CD4-positive, alpha-beta T cell treated with Interferon gamma for 1 hour (primary cell): Measurements from ENCODE around the gene NFASC.

ENCODE experiments used
- DNase-seq: peaks from one replicate; pipeline ENCODE4 v3.0.0-alpha.2; 2020

Gene NFASC

DNA sequence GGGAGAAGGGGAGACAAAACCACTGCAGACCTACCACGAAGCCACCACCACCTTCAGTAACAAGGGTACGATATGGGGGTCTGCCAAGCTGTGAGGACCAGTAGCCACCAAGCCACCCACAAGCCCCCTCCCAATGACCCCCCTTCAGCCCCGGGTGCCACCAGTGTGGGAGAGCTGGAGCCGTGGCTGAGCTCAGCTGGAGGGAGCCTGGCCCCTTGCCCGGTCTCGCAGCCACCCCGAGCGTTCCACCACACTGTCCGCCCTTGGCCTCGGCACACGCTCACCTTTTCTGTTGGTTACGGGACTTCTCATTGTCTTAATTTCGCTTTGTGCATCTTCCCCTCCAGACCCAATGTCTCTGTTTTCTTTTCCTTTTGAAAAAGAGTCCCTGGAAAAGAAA, 145.9 kb downstream of the NFASC start:
- no peak for DNase-seq

- no peak for DNase-seq
Observed at GRCh38 chr1:205017001-205017400, 146.3 kb downstream of the NFASC start.

DNA sequence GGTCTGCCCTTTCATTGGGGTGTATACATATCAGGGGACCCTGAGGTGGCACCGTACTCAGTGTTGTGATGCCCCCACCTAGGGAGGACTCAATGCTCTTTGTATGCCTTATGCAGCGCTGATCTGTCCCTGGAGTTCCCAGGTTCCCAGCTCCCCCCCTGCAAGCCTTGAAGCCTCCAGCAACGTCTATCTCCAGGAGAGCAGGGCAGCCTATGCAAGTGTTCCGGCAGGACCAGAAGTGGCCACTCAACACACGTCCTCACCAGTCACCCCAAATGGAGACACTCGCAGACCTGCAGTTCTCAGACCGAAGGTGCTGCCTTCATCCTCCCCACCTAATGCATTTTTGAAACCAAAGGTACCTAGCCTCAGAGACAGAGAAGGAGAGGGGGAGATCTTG, 147.1 kb downstream of the NFASC start:
- DNase-seq, result no peak

- DNase-seq, result no peak
Observed at GRCh38 chr1:205018381-205018780, 147.7 kb downstream of the NFASC start.

DNA sequence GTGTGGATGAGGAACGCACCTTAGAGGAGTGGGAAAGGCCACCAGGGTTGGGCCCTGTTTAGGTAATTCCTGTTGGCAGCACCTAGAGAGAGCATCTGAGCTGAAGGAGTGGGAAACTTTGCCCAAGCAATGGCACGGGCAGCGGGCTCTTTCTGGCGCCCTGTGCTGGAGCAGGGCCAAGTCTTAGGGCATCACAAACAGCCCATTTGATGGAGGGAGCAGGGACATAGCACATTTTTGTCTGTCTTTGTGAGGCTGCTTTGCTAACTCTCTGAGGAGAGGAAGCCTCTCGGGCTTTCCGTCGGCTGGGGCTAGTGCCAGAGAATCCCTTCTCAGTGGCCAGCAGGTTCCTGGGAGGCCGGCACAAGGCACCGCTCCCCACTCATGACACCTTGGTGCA, 149.8 kb downstream of the NFASC start:
- DNase-seq, result no peak

DNA sequence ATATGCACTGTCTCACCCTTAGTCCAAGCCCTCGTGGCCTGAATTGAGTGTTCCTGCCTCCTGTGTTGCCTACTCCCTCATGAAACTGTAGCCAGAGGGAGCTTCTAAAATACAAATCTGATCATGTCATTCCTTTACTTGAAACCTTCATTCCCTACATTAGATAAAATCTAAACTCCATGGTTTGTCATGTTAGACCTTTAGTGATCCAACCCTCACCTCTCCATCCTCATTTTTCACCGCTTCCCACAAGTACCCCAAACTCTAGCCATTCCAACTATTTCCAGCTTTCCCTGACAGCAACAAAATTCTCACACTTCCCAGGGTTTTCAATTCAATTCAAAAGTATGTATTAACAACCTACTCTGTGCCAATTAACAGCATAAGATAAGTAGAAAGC, 154.0 kb downstream of the NFASC start:
- no peak for DNase-seq

DNA sequence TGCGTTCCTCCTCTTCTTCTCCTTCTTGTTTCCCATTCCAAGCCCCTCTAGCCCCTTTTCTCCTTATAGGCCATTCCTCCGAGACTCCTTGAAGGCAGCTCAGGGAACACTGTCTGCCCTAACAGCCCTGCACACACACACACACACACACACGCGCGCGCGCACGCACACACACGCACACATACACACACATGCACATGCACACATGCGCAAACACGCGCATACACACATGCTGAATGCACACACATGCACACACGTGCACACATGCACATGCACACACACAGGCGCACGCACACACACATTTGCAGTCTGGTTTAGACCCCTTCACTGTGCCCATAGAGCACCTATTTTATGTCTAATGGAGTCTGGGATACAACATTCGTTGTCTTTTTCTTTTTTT, 154.6 kb downstream of the NFASC start:
- no peak for DNase-seq

- no peak for DNase-seq
Observed at GRCh38 chr1:205026181-205026580, 155.5 kb downstream of the NFASC start.

DNA sequence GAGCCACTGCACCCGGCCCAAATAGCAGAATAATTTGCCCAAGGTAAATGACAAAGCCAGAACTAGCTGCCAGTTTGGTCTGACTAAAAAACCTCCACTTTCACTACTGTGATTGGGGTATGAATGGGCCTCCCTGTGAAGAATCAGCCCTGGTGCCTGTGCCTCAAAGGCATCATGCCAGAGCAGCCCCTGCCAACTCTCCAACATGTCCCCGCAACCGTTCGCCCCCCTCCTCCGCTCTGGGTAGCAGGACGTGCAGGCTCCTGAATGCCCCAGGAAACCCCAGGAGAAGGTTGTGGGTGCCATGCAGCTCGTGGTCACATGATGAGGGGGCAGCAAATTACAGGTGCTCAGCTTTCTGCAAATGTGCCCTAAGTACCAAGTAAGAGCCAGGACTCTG, 157.7 kb downstream of the NFASC start:
- DNase-seq, result no peak

GRCh38 chr1:205028924-205029323, 158.3 kb downstream of the NFASC start:
- no peak for DNase-seq

DNA sequence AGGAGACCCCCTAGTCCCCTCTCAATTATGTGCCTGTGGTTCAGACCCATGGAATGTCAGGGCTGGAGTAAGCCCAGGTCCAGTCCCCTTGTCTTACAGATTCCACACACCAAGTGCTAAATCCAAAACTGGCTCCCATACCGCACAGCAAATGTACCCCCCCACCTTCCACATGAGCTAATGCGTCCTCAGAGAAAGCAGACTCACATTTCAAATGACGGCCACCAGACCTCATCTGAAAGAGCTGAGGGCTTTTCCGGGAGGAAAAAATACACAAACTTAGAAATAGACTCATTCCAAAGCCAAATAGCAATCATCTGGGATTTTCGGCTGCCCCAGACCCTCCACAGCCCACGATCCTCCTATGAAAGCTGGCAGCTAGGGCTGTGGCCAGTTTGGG, 159.6 kb downstream of the NFASC start:
- no peak for DNase-seq

- no peak for DNase-seq
Observed at GRCh38 chr1:205030896-205031295, 160.2 kb downstream of the NFASC start.

- no peak for DNase-seq
Observed at GRCh38 chr1:205032508-205032907, 161.8 kb downstream of the NFASC start.

DNA sequence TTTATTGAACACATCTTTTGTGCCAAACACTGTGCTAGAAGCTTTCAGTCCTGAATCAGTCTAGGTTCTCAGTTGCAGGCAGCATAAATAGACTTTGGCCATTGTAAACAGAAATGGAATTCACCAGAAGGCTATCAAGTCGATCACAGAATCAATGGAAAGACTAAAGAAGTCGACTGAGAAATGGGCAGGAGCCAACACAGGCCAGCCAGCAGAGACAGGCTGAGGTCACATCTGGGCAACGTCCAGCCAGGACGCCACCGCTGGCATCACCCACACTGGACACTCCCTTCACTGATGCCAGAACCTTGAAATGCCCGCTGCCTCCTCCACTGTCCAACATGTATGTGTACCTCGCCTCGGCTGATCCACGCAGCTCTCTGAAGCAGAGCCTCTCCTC, 166.9 kb downstream of the NFASC start:
- no peak for DNase-seq

- no peak for DNase-seq
Observed at GRCh38 chr1:205038132-205038786, 167.6 kb downstream of the NFASC start.

- DNase-seq, result no peak
Observed at GRCh38 chr1:205041001-205041715, 170.5 kb downstream of the NFASC start.

- no peak for DNase-seq
Observed at GRCh38 chr1:205041998-205042910, 171.6 kb downstream of the NFASC start.

GRCh38 chr1:205042911-205043806, 172.5 kb downstream of the NFASC start, which contains the start of gene CNTN2:
CNTN2 (plus strand) TSS chr1:205043212; CDS start chr1:205053186, 9,974 bp downstream.
- DNase-seq, result no peak

DNA sequence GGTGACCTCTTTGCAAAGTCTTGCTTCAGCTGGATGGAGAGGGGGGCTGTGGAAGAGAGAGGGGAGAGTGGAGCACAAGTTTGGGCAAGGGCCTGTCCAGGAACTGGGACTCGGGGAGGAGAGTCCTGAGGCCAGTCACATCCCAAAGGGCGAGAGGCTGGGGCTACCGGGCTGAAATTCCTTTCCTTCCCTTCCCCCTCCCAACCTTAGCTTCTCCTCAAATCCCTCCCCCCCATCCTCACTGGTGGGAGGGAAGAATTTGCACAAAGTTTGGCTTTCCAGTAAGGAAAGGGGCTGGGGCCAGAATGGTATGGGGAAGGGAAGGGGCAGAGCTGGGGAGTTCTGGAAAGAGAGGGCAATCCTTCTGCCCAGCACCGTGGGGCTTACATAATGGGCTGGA, 173.2 kb downstream of the NFASC start:
- no peak for DNase-seq

- no peak for DNase-seq
Observed at GRCh38 chr1:205044741-205045140, 174.1 kb downstream of the NFASC start.

GRCh38 chr1:205045146-205045545, 174.5 kb downstream of the NFASC start:
- DNase-seq, result no peak

DNA sequence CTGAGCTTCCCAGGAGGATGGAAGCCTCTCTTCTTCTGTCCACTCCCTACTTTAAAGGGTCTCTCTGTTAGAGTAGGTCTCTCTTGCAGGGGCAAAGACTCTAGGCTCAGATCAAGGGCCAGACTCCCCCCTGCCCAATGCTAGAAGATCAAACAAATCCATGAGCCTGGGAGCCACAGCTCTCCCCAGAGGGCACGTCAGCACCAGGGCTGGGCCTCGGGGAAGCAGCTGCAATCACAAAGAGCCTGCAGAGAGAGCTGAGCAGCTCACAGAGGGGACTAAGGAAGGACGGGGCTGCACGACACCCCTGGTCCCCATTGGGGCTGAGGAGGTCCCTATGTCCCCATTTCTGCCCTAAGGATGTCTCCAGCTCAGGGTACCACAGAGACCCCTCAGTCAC, 176.2 kb downstream of the NFASC start:
- DNase-seq, result no peak
